ENCODE measurements around the gene ZC3H7B. TPM values are rescaled to one million over a fixed set of nuclear protein-coding genes. Genes with fewer than 3 reads are reported as not detected.

Gene ZC3H7B
- total RNA-seq, 2 experiments from 2014 or later, result 41.7 to 43.4 TPM

DNA sequence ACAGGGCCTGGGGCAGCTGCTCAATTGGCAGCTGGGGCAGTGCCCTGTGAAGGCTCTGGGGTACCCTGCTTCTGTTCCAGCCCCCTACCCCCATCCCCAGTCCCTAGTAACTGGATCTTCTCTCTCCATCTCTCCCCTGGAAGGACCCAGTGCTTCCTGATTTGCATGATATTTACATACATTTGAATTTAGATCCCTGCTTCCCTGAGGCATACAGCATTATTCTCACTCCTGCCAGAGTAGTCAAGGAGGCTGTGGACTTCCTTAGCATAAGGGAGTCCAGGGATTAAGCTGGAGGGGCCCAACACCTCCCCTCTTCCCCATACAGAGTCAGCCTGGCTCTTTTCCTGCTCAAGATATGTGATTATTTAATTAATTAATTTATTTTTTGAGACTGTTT, 105.1 kb downstream of the ZC3H7B start:
- no peaks in the 10 kb centered on the region for H3K9me3 Mint-ChIP-seq (ENCODE audit: low read depth)
- DNase-seq (no peak), ATAC-seq (no peak)
- no peaks in the 10 kb centered on the region for H3K36me3 Mint-ChIP-seq (ENCODE audit: low read depth)
- H3K4me1 Mint-ChIP-seq, result peaks cover 18% of the 10 kb centered on the region
- no peaks in the 10 kb centered on the region for H3K27me3 Mint-ChIP-seq
- ChIA-PET POLR2A (no interaction called here), CTCF (interaction anchor here (1.4 kb wide), 1 partner anchor 39 kb away, joined by 3 read pairs; no protein-coding TSS in a partner anchor)
- H3K4me3 Mint-ChIP-seq, result no peak overlapping the region
- no peak overlapping the region for H3K27ac Mint-ChIP-seq
- intact Hi-C loops (cut with DNase I, micrococcal nuclease), result no loop called here

DNA sequence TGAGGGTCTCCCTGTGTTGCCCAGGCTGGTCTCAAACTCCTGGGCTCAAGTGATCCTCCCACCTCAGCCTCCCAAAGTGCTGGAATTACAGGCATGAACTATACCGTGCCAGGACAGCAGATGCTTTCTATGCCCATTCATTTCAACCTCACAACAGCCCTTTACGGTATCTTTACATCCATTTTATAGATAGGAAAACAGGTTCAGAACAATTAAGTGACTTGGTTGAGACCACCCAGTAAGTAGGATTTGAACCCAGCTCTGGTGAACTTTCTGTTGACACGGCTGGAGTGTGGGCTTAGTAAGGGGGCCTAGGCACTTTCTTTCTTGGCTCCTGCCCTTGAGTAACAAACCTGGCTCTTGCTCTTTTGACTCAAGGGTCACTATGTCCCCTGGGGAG, 106.1 kb downstream of the ZC3H7B start:
- no peak for ATAC-seq
- peaks cover under 1% of the 10 kb centered on the region for H3K36me3 Mint-ChIP-seq (ENCODE audit: low read depth)
- peaks cover 23% of the 10 kb centered on the region for H3K4me1 Mint-ChIP-seq
- H3K27me3 Mint-ChIP-seq, result no peaks in the 10 kb centered on the region
- intact Hi-C loops (cut with DNase I, micrococcal nuclease), result no loop called here
- no peak overlapping the region for H3K27ac Mint-ChIP-seq
- H3K4me3 Mint-ChIP-seq, result no peak overlapping the region
- no peaks in the 10 kb centered on the region for H3K9me3 Mint-ChIP-seq (ENCODE audit: low read depth)
- POLR2A ChIA-PET, result no interaction called here
- DNase-seq, result no peak
- CTCF ChIA-PET, result interaction anchor here (0.6 to 1.0 kb wide), 2 partner anchors 94 to 118 kb away, joined by 3 to 4 read pairs; no protein-coding TSS in a partner anchor

DNA sequence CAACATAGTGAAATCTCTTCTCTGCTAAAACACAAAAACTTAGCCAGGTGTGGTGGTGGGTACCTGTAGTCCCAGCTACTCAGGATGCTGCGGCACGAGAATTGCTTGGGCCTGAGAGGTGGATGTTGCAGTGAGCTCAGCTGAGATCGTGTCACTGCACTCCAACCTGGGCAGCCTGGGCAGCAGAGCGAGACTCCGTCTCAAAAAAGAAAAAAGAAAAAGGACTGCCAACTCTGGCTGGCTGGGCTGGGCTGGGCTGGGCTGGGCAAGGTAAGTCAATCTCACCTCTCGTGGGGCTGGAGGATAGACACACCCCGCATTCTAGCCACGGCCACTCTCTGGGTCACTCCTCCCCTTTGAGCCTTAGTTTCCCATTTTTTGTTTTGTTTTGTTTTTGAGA, 107.3 kb downstream of the ZC3H7B start:
- intact Hi-C loops (cut with DNase I, micrococcal nuclease), result no loop called here
- Mint-ChIP-seq H3K27ac (no peak overlapping the region), H3K4me1 (peaks cover 25% of the 10 kb centered on the region), H3K36me3 (ENCODE audit: low read depth) (peaks cover 2% of the 10 kb centered on the region), H3K27me3 (no peaks in the 10 kb centered on the region), H3K4me3 (no peak overlapping the region), H3K9me3 (ENCODE audit: low read depth) (no peaks in the 10 kb centered on the region)
- no peak for ATAC-seq
- ChIA-PET POLR2A (interaction anchor here (0.6 kb wide), 1 partner anchor 216 kb away, joined by 3 read pairs; no protein-coding TSS in a partner anchor), CTCF (interaction anchor here (0.6 to 1.2 kb wide), 4 partner anchors 28 to 119 kb away, joined by 3 to 4 read pairs (median 4); partner anchors contain the start of genes ACO2 and PHF5A)
- DNase-seq, result no peak

Small RNAs within 50 kb of the gene (microRNA-seq; reads per million reads assigned to microRNA genes)
- gene MIR6889 (ENCODE audit: borderline replicate concordance), result 2.8 reads per million

Other genes with a start within 250 kb of the ZC3H7B start
- 10 to 100 TPM; 40.5 to 61.2 TPM for gene EP300, start 208.9 kb upstream of the ZC3H7B start, total RNA-seq
- gene L3MBTL2, start 96.2 kb upstream of the ZC3H7B start, total RNA-seq, result 10 to 100 TPM; 24.4 to 25.1 TPM
- under 1 TPM; 0.11 TPM for gene CHADL, start 60.6 kb upstream of the ZC3H7B start, total RNA-seq
- gene RANGAP1, start 15.3 kb upstream of the ZC3H7B start, total RNA-seq, result 100 to 1,000 TPM; 140 to 157 TPM
- 1 to 10 TPM; 1.7 to 2.2 TPM for gene TEF, start 80.4 kb downstream of the ZC3H7B start, total RNA-seq
- gene TOB2, start 145.3 kb downstream of the ZC3H7B start, total RNA-seq, result 10 to 100 TPM; 26.5 to 32.3 TPM
- gene PHF5A, start 167.2 kb downstream of the ZC3H7B start, total RNA-seq, result 10 to 100 TPM; 54.5 to 61.1 TPM
- gene ACO2, start 167.6 kb downstream of the ZC3H7B start, total RNA-seq, result 100 to 1,000 TPM in 1 of 2 experiments, 10 to 100 TPM in 1; 95.4 to 106 TPM
- gene POLR3H, start 242.9 kb downstream of the ZC3H7B start, total RNA-seq, result 10 to 100 TPM; 18.3 to 24.6 TPM